ENCODE measurements around the gene RASA4. TPM values are rescaled to one million over a fixed set of nuclear protein-coding genes. Genes with fewer than 3 reads are reported as not detected.
"Not testable (repeated sequence)": the region's sequence is repeated elsewhere in the genome, so short reads cannot be mapped to it uniquely, and the experiment has no call there.

RASA4 gene
- total RNA-seq, 1 experiment from 2014 or later = 9.2 TPM

GRCh38 chr7:102542771-102543170, 73.8 kb downstream of the RASA4 start:
- H3K9me3 ChIP-seq (ENCODE audit: low read depth, low read length, poor library complexity, severe bottlenecking); H3K27me3 ChIP-seq (replicated peaks; ENCODE audit: insufficient read depth, low read depth, low read length, poor library complexity); CTCF ChIA-PET; BruUV-seq (replicated peaks); H3K27ac ChIP-seq (ENCODE audit: low read depth, low read length, poor library complexity, severe bottlenecking); H3K4me1 ChIP-seq (ENCODE audit: insufficient read depth, low read length, poor library complexity, severe bottlenecking); H3K36me3 ChIP-seq (ENCODE audit: insufficient read depth, low read length, poor library complexity, severe bottlenecking); POLR2A ChIA-PET (ENCODE audit: low non-redundant PET); H3K4me3 ChIP-seq (ENCODE audit: low read depth, low read length, poor library complexity, severe bottlenecking); DNase-seq (ENCODE audit: low spot score); intact Hi-C loops (cut with micrococcal nuclease; ENCODE audit: unreplicated experiment): not testable (repeated sequence)

- CTCF ChIA-PET; H3K36me3 ChIP-seq (ENCODE audit: insufficient read depth, low read length, poor library complexity, severe bottlenecking); POLR2A ChIA-PET (ENCODE audit: low non-redundant PET); H3K4me3 ChIP-seq (ENCODE audit: low read depth, low read length, poor library complexity, severe bottlenecking); intact Hi-C loops (cut with micrococcal nuclease; ENCODE audit: unreplicated experiment); H3K4me1 ChIP-seq (ENCODE audit: insufficient read depth, low read length, poor library complexity, severe bottlenecking); H3K9me3 ChIP-seq (ENCODE audit: low read depth, low read length, poor library complexity, severe bottlenecking); H3K27me3 ChIP-seq (replicated peaks; ENCODE audit: insufficient read depth, low read depth, low read length, poor library complexity); H3K27ac ChIP-seq (ENCODE audit: low read depth, low read length, poor library complexity, severe bottlenecking); DNase-seq (ENCODE audit: low spot score); BruUV-seq (replicated peaks): not testable (repeated sequence)
Observed at GRCh38 chr7:102542083-102542482, 74.5 kb downstream of the RASA4 start.

- H3K4me1 ChIP-seq (ENCODE audit: insufficient read depth, low read length, poor library complexity, severe bottlenecking); DNase-seq (ENCODE audit: low spot score); H3K9me3 ChIP-seq (ENCODE audit: low read depth, low read length, poor library complexity, severe bottlenecking); H3K27me3 ChIP-seq (replicated peaks; ENCODE audit: insufficient read depth, low read depth, low read length, poor library complexity); POLR2A ChIA-PET (ENCODE audit: low non-redundant PET); intact Hi-C loops (cut with micrococcal nuclease; ENCODE audit: unreplicated experiment); BruUV-seq (replicated peaks); H3K4me3 ChIP-seq (ENCODE audit: low read depth, low read length, poor library complexity, severe bottlenecking); H3K36me3 ChIP-seq (ENCODE audit: insufficient read depth, low read length, poor library complexity, severe bottlenecking); H3K27ac ChIP-seq (ENCODE audit: low read depth, low read length, poor library complexity, severe bottlenecking); CTCF ChIA-PET: not testable (repeated sequence)
Observed at GRCh38 chr7:102540604-102541003, 76.0 kb downstream of the RASA4 start.

- BruUV-seq (replicated peaks); POLR2A ChIA-PET (ENCODE audit: low non-redundant PET); intact Hi-C loops (cut with micrococcal nuclease; ENCODE audit: unreplicated experiment); H3K9me3 ChIP-seq (ENCODE audit: low read depth, low read length, poor library complexity, severe bottlenecking); CTCF ChIA-PET; DNase-seq (ENCODE audit: low spot score); H3K4me3 ChIP-seq (ENCODE audit: low read depth, low read length, poor library complexity, severe bottlenecking); H3K4me1 ChIP-seq (ENCODE audit: insufficient read depth, low read length, poor library complexity, severe bottlenecking); H3K27me3 ChIP-seq (replicated peaks; ENCODE audit: insufficient read depth, low read depth, low read length, poor library complexity); H3K36me3 ChIP-seq (ENCODE audit: insufficient read depth, low read length, poor library complexity, severe bottlenecking); H3K27ac ChIP-seq (ENCODE audit: low read depth, low read length, poor library complexity, severe bottlenecking): not testable (repeated sequence)
Observed at GRCh38 chr7:102535062-102535615, 81.4 kb downstream of the RASA4 start.

GRCh38 chr7:102532127-102532526, 84.4 kb downstream of the RASA4 start:
- H3K4me1 ChIP-seq (ENCODE audit: insufficient read depth, low read length, poor library complexity, severe bottlenecking); H3K36me3 ChIP-seq (ENCODE audit: insufficient read depth, low read length, poor library complexity, severe bottlenecking); CTCF ChIA-PET; DNase-seq (ENCODE audit: low spot score); intact Hi-C loops (cut with micrococcal nuclease; ENCODE audit: unreplicated experiment); POLR2A ChIA-PET (ENCODE audit: low non-redundant PET); H3K27me3 ChIP-seq (replicated peaks; ENCODE audit: insufficient read depth, low read depth, low read length, poor library complexity); BruUV-seq (replicated peaks); H3K4me3 ChIP-seq (ENCODE audit: low read depth, low read length, poor library complexity, severe bottlenecking); H3K27ac ChIP-seq (ENCODE audit: low read depth, low read length, poor library complexity, severe bottlenecking); H3K9me3 ChIP-seq (ENCODE audit: low read depth, low read length, poor library complexity, severe bottlenecking): not testable (repeated sequence)

- H3K4me3 ChIP-seq (ENCODE audit: low read depth, low read length, poor library complexity, severe bottlenecking); H3K27me3 ChIP-seq (replicated peaks; ENCODE audit: insufficient read depth, low read depth, low read length, poor library complexity); H3K36me3 ChIP-seq (ENCODE audit: insufficient read depth, low read length, poor library complexity, severe bottlenecking); BruUV-seq (replicated peaks); DNase-seq (ENCODE audit: low spot score); POLR2A ChIA-PET (ENCODE audit: low non-redundant PET); H3K4me1 ChIP-seq (ENCODE audit: insufficient read depth, low read length, poor library complexity, severe bottlenecking); CTCF ChIA-PET; H3K9me3 ChIP-seq (ENCODE audit: low read depth, low read length, poor library complexity, severe bottlenecking); intact Hi-C loops (cut with micrococcal nuclease; ENCODE audit: unreplicated experiment); H3K27ac ChIP-seq (ENCODE audit: low read depth, low read length, poor library complexity, severe bottlenecking): not testable (repeated sequence)
Observed at GRCh38 chr7:102531583-102531982, 85.0 kb downstream of the RASA4 start.

- H3K4me1 ChIP-seq (ENCODE audit: insufficient read depth, low read length, poor library complexity, severe bottlenecking) = not testable (repeated sequence)
Observed at GRCh38 chr7:102527822-102528793, 88.4 kb downstream of the RASA4 start.

More at GRCh38 chr7:102527822-102528793, 88.4 kb downstream of the RASA4 start:
- BruUV-seq (replicated peaks); H3K4me3 ChIP-seq (ENCODE audit: low read depth, low read length, poor library complexity, severe bottlenecking); CTCF ChIA-PET; intact Hi-C loops (cut with micrococcal nuclease; ENCODE audit: unreplicated experiment); H3K27me3 ChIP-seq (replicated peaks; ENCODE audit: insufficient read depth, low read depth, low read length, poor library complexity); H3K27ac ChIP-seq (ENCODE audit: low read depth, low read length, poor library complexity, severe bottlenecking); DNase-seq (ENCODE audit: low spot score); H3K9me3 ChIP-seq (ENCODE audit: low read depth, low read length, poor library complexity, severe bottlenecking); POLR2A ChIA-PET (ENCODE audit: low non-redundant PET); H3K36me3 ChIP-seq (ENCODE audit: insufficient read depth, low read length, poor library complexity, severe bottlenecking): not testable (repeated sequence)

Measured in A673 (cell line).